Measurements from ENCODE around the gene TTC27.

Gene TTC27

GRCh38 chr2:32738939-32739338, 111.1 kb downstream of the TTC27 start:
- peaks cover 2% of the 10 kb centered on the region in 2 donors for H3K36me3 ChIP-seq (ENCODE audit: control insufficient read depth in 2 of 2, insufficient read depth in 2 of 2, low read length in 2 of 2)
- no peaks in the 10 kb centered on the region for H3K4me1 ChIP-seq (ENCODE audit: control insufficient read depth, insufficient read depth, low read length)
- H3K27ac ChIP-seq (ENCODE audit: low read length): no peak overlapping the region
- no peaks in the 10 kb centered on the region for H3K27me3 ChIP-seq (ENCODE audit: control insufficient read depth in 1 of 2, insufficient read depth in 2 of 2, low read length in 2 of 2)
- H3K9me3 ChIP-seq (ENCODE audit: control insufficient read depth in 2 of 2, low read length in 2 of 2): no peaks in the 10 kb centered on the region
- H3K4me3 ChIP-seq (ENCODE audit: low read length in 2 of 2): no peak overlapping the region
- no peak overlapping the region for H3K9ac ChIP-seq (ENCODE audit: low read length in 2 of 2)

DNA sequence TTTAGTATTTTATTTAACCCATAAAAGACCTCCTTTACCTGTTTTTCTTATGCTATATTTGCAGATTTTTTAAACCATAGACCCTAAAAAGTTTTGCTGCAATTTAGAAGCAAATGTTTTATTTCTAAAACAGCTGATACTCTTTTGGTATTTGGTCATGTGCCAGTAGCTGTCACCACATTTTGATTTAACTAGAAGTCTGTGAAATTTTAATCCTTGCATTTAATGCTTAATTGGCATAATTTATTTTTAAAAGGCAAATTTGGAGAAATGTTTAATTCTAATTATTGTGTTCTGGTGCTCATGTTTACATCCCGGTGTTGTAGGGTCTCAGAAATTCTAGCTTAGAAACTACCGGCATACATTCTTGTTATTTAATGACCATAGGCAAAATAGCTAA, 111.8 kb downstream of the TTC27 start:
- H3K9ac ChIP-seq (ENCODE audit: low read length in 2 of 2): no peak overlapping the region
- no peaks in the 10 kb centered on the region for H3K4me1 ChIP-seq (ENCODE audit: control insufficient read depth, insufficient read depth, low read length)
- H3K9me3 ChIP-seq (ENCODE audit: control insufficient read depth in 2 of 2, low read length in 2 of 2): no peaks in the 10 kb centered on the region
- no peak overlapping the region for H3K4me3 ChIP-seq (ENCODE audit: low read length in 2 of 2)
- H3K27ac ChIP-seq (ENCODE audit: low read length): no peak overlapping the region
- H3K27me3 ChIP-seq (ENCODE audit: control insufficient read depth in 1 of 2, insufficient read depth in 2 of 2, low read length in 2 of 2): no peaks in the 10 kb centered on the region
- peaks cover 2% of the 10 kb centered on the region in 2 donors for H3K36me3 ChIP-seq (ENCODE audit: control insufficient read depth in 2 of 2, insufficient read depth in 2 of 2, low read length in 2 of 2)

DNA sequence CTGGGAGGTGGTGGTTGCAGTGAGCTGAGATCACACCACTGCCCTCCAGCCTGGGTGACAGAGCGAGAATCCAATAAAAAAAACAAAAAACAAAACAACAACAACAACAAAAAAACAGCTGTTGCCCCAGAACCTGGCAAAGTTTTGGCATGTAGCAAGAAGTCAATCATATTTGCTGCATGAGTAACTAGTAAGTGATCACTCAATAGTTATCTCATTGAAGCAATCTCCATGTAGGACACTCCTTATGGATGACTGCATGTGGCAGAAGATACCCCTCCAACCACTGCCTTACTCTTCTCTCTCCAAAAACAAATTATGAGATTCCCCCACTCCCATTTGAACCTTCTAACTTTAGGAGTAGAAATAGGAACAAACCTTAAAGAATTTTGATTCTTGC, 113.7 kb downstream of the TTC27 start:
- H3K27me3 ChIP-seq (ENCODE audit: control insufficient read depth in 1 of 2, insufficient read depth in 2 of 2, low read length in 2 of 2): no peaks in the 10 kb centered on the region
- H3K9me3 ChIP-seq (ENCODE audit: control insufficient read depth in 2 of 2, low read length in 2 of 2): no peaks in the 10 kb centered on the region
- H3K4me1 ChIP-seq (ENCODE audit: control insufficient read depth, insufficient read depth, low read length): no peaks in the 10 kb centered on the region
- H3K4me3 ChIP-seq (ENCODE audit: low read length in 2 of 2): no peak overlapping the region
- peaks cover 2% of the 10 kb centered on the region in 2 donors for H3K36me3 ChIP-seq (ENCODE audit: control insufficient read depth in 2 of 2, insufficient read depth in 2 of 2, low read length in 2 of 2)
- no peak overlapping the region for H3K9ac ChIP-seq (ENCODE audit: low read length in 2 of 2)
- no peak overlapping the region for H3K27ac ChIP-seq (ENCODE audit: low read length)

DNA sequence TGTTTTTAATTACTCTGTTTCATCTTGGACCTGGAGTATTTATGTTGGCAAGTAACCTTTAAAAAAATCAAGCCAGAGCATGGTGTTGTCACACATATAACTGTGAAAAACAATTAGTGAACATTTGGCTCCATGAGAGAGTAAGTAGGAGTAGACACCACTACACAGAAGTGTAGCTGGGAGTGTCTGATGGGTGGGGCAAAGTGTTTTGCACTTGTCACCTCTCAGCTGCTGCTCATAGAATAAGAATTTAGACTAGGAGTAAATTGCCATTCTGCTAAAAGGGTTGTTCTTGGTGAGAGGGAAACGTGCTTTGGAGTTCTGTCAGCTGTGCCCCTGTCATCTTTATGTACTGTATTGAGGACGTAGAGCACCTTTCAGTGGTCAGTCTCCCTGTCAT, 114.5 kb downstream of the TTC27 start:
- no peak overlapping the region for H3K27ac ChIP-seq (ENCODE audit: low read length)
- no peak overlapping the region for H3K9ac ChIP-seq (ENCODE audit: low read length in 2 of 2)
- H3K9me3 ChIP-seq (ENCODE audit: control insufficient read depth in 2 of 2, low read length in 2 of 2): no peaks in the 10 kb centered on the region
- no peaks in the 10 kb centered on the region for H3K27me3 ChIP-seq (ENCODE audit: control insufficient read depth in 1 of 2, insufficient read depth in 2 of 2, low read length in 2 of 2)
- no peaks in the 10 kb centered on the region for H3K4me1 ChIP-seq (ENCODE audit: control insufficient read depth, insufficient read depth, low read length)
- H3K36me3 ChIP-seq (ENCODE audit: control insufficient read depth in 2 of 2, insufficient read depth in 2 of 2, low read length in 2 of 2): peaks cover 0 to 2% of the 10 kb centered on the region in 2 donors
- H3K4me3 ChIP-seq (ENCODE audit: low read length in 2 of 2): no peak overlapping the region

DNA sequence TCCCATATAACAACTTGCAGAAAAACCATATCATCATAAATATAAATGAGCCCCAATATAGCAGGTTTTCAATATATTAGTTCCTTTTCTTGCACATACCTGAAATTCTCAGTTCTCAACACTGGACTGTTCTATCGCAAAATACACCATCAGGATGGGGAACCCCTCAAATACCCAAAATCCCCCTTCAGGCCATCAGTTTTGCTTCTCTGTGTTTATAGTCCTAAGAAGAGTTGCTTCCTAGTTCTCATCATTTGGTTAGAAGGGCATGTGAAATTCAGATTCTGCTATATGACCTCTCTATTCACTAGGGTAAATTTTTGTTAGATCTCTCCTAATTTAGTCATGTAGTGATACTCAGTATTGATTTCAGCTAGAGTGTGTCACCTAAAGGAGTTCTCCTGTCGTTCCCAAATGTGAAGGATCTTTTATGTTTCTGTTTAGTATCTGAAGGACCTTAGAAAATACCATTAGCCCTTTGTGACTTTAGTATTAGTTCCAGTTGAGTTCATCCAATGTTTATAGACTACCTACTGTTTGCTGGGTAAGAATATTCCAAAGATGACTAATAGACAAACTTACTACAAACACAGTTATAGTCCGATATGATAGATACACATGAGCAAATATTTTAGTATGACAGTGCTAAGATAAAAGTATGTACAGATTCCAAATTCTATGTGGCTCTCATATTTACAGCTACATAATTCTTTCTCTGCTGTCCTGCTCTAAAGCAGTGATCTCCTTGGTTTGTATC, 115.8 kb downstream of the TTC27 start:
- Histone ChIP-seq H3K27me3 (ENCODE audit: control insufficient read depth in 1 of 2, insufficient read depth in 2 of 2, low read length in 2 of 2) (no peaks in the 10 kb centered on the region), H3K4me1 (ENCODE audit: control insufficient read depth, insufficient read depth, low read length) (no peaks in the 10 kb centered on the region), H3K9ac (ENCODE audit: low read length in 2 of 2) (no peak overlapping the region), H3K4me3 (ENCODE audit: low read length in 2 of 2) (no peak overlapping the region), H3K36me3 (ENCODE audit: control insufficient read depth in 2 of 2, insufficient read depth in 2 of 2, low read length in 2 of 2) (no peaks in the 10 kb centered on the region), H3K9me3 (ENCODE audit: control insufficient read depth in 2 of 2, low read length in 2 of 2) (no peaks in the 10 kb centered on the region), H3K27ac (ENCODE audit: low read length) (no peak overlapping the region)

GRCh38 chr2:32745191-32745590, 117.3 kb downstream of the TTC27 start:
- Histone ChIP-seq H3K27ac (ENCODE audit: low read length) (no peak overlapping the region), H3K4me1 (ENCODE audit: control insufficient read depth, insufficient read depth, low read length) (no peaks in the 10 kb centered on the region)

DNA sequence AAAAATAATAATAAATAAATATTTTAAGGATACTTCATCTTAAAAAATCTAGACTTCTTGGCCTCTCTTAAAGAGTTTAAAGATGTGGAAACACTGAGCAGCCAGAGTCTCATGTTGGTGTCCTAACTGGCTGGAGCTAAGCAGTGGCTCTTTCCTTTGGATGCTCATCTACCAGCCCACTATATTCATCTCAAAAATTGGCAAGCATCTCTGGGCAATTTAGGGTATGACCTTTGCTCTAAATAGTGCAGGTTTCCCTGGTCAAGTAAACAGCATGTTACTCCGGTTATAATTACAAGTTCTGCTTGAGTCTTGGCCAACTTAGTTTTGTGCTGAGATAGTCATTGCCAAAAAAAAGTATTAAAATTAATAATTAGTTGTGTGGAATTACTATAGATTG, 117.8 kb downstream of the TTC27 start:
- Histone ChIP-seq H3K9me3 (ENCODE audit: control insufficient read depth in 2 of 2, low read length in 2 of 2) (no peaks in the 10 kb centered on the region), H3K27ac (ENCODE audit: low read length) (no peak overlapping the region), H3K27me3 (ENCODE audit: control insufficient read depth in 1 of 2, insufficient read depth in 2 of 2, low read length in 2 of 2) (no peaks in the 10 kb centered on the region), H3K9ac (ENCODE audit: low read length in 2 of 2) (no peak overlapping the region), H3K36me3 (ENCODE audit: control insufficient read depth in 2 of 2, insufficient read depth in 2 of 2, low read length in 2 of 2) (no peaks in the 10 kb centered on the region), H3K4me3 (ENCODE audit: low read length in 2 of 2) (no peak overlapping the region), H3K4me1 (ENCODE audit: control insufficient read depth, insufficient read depth, low read length) (no peaks in the 10 kb centered on the region)

More at GRCh38 chr2:32745191-32745590, 117.3 kb downstream of the TTC27 start:
- Histone ChIP-seq H3K4me3 (ENCODE audit: low read length in 2 of 2) (no peak overlapping the region), H3K27me3 (ENCODE audit: control insufficient read depth in 1 of 2, insufficient read depth in 2 of 2, low read length in 2 of 2) (no peaks in the 10 kb centered on the region), H3K9me3 (ENCODE audit: control insufficient read depth in 2 of 2, low read length in 2 of 2) (no peaks in the 10 kb centered on the region), H3K36me3 (ENCODE audit: control insufficient read depth in 2 of 2, insufficient read depth in 2 of 2, low read length in 2 of 2) (no peaks in the 10 kb centered on the region), H3K9ac (ENCODE audit: low read length in 2 of 2) (no peak overlapping the region)

DNA sequence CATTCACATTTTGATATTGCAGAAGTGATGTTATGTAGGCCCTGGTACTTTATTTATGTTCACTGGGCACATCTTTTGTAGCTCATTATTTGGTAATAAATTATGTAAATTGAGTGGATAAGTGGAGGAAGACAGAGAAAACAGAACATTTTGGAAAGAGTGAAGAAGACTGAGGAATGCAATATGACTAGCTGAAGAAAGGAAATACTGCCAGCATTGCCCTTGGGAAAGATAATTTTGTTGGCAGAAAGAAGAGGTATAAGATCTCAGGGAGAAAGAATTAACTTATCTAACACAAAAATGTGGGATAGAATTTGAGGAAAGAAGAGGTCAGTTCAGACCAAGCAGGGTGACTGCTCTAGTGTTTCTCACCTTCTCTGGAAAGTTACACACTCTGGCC, 118.8 kb downstream of the TTC27 start:
- H3K27ac ChIP-seq (ENCODE audit: low read length): no peak overlapping the region
- H3K4me3 ChIP-seq (ENCODE audit: low read length in 2 of 2): no peak overlapping the region

GRCh38 chr2:32748158-32748557, 120.3 kb downstream of the TTC27 start:
- Histone ChIP-seq H3K9ac (ENCODE audit: low read length in 2 of 2) (no peak overlapping the region), H3K27ac (ENCODE audit: low read length) (no peak overlapping the region), H3K36me3 (ENCODE audit: control insufficient read depth in 2 of 2, insufficient read depth in 2 of 2, low read length in 2 of 2) (no peaks in the 10 kb centered on the region), H3K4me1 (ENCODE audit: control insufficient read depth, insufficient read depth, low read length) (no peaks in the 10 kb centered on the region), H3K9me3 (ENCODE audit: control insufficient read depth in 2 of 2, low read length in 2 of 2) (no peaks in the 10 kb centered on the region), H3K4me3 (ENCODE audit: low read length in 2 of 2) (no peak overlapping the region), H3K27me3 (ENCODE audit: control insufficient read depth in 1 of 2, insufficient read depth in 2 of 2, low read length in 2 of 2) (no peaks in the 10 kb centered on the region)

More for the DNA sequence above, 118.8 kb downstream of the TTC27 start:
- Histone ChIP-seq H3K9ac (ENCODE audit: low read length in 2 of 2) (no peak overlapping the region), H3K27me3 (ENCODE audit: control insufficient read depth in 1 of 2, insufficient read depth in 2 of 2, low read length in 2 of 2) (no peaks in the 10 kb centered on the region), H3K9me3 (ENCODE audit: control insufficient read depth in 2 of 2, low read length in 2 of 2) (no peaks in the 10 kb centered on the region), H3K36me3 (ENCODE audit: control insufficient read depth in 2 of 2, insufficient read depth in 2 of 2, low read length in 2 of 2) (no peaks in the 10 kb centered on the region), H3K4me1 (ENCODE audit: control insufficient read depth, insufficient read depth, low read length) (no peaks in the 10 kb centered on the region)

- H3K4me3 ChIP-seq (ENCODE audit: low read length in 2 of 2): no peak overlapping the region
- H3K9ac ChIP-seq (ENCODE audit: low read length in 2 of 2): no peak overlapping the region
- no peak overlapping the region for H3K27ac ChIP-seq (ENCODE audit: low read length)
- no peaks in the 10 kb centered on the region for H3K27me3 ChIP-seq (ENCODE audit: control insufficient read depth in 1 of 2, insufficient read depth in 2 of 2, low read length in 2 of 2)
- no peaks in the 10 kb centered on the region for H3K36me3 ChIP-seq (ENCODE audit: control insufficient read depth in 2 of 2, insufficient read depth in 2 of 2, low read length in 2 of 2)
- no peaks in the 10 kb centered on the region for H3K9me3 ChIP-seq (ENCODE audit: control insufficient read depth in 2 of 2, low read length in 2 of 2)
- H3K4me1 ChIP-seq (ENCODE audit: control insufficient read depth, insufficient read depth, low read length): no peaks in the 10 kb centered on the region
Measured at GRCh38 chr2:32750880-32751279, 123.0 kb downstream of the TTC27 start.

- Histone ChIP-seq H3K36me3 (ENCODE audit: control insufficient read depth in 2 of 2, insufficient read depth in 2 of 2, low read length in 2 of 2) (peaks cover 0 to 2% of the 10 kb centered on the region in 2 donors), H3K27ac (ENCODE audit: low read length) (no peak overlapping the region), H3K4me3 (ENCODE audit: low read length in 2 of 2) (no peak overlapping the region), H3K4me1 (ENCODE audit: control insufficient read depth, insufficient read depth, low read length) (no peaks in the 10 kb centered on the region), H3K9ac (ENCODE audit: low read length in 2 of 2) (no peak overlapping the region), H3K9me3 (ENCODE audit: control insufficient read depth in 2 of 2, low read length in 2 of 2) (no peaks in the 10 kb centered on the region), H3K27me3 (ENCODE audit: control insufficient read depth in 1 of 2, insufficient read depth in 2 of 2, low read length in 2 of 2) (no peaks in the 10 kb centered on the region)
Measured at GRCh38 chr2:32752205-32752604, 124.4 kb downstream of the TTC27 start.
